ENCODE results near the gene GSTA2.

DNA sequence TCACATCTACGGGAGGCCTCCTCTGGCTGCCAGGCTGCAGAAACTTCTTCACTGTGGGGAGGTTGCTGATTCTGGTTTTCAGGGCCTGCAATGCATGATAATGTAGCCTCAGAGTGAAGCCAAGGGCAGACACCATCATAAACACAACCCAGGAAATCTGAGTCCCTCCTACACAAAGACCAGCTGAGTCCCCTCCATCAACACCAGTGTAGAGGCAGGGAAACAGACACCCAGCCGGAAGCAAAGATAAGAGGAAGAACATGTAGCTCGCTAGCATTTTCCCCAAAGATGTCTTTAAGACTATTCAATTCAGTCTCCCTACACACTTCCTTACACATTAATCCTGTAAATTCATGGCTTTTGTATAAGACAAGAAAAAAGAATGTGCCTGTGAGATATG lies 23.6 kb downstream of the GSTA2 start:
- TF ChIP-seq CTCF (IDR thresholded peaks at IDR 0.05) (no peak), EZH2 (IDR thresholded peaks at IDR 0.05) (no peak)

Measured in neural progenitor cell (in vitro differentiated cells).